SH-SY5Y (cell line): Measurements from ENCODE around the gene SPATS2.

Experiments
- GATA2 ChIP-seq: IDR thresholded peaks from 2 replicates; pipeline ENCODE4 v1.6.1; 2011; ENCODE audit warnings: mild to moderate bottlenecking, low read depth, low read length
- GATA3 ChIP-seq: IDR thresholded peaks from 2 replicates; pipeline ENCODE4 v1.6.1; 2011; ENCODE audit warnings: low read depth, mild to moderate bottlenecking, low read length, moderate library complexity

DNA sequence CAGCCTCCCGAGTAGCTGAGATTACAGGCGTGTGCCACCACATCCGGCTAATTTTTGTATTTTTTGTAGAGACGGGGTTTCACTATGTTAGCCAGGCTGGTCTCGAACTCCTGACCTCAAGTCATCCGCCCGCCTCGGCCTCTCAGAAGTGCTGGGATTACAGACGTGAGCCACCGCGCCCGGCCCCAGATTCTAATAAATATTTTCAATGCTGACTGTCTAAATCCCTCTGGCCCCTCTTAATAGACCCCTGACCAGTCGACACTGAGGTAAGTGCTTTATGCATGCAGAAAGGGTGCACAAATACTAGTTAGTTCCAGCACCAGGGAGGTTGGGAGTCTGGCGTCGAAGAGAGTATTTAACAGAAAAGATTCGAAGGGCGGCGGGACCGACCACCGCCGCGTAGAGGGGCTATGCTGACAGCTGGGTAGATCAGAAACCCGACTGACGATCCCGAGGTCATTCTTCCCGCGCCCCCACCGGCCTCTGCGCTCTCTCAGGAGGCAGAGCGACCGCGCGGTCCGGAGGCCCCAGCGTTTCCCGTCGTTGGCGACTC lies 1.1 kb upstream of the SPATS2 start:
- TF ChIP-seq GATA3 (no peak), GATA2 (no peak)
